Omental fat pad (tissue), 4 donors: ENCODE data around the gene DNAJA3. TPM values are rescaled to one million over a fixed set of nuclear protein-coding genes. Genes with fewer than 3 reads are reported as not detected.
A peak's percentile ranks its signal among the peaks of the same experiment; 100 is the strongest.

Source experiments
- ATAC-seq: fragments of 150-250 bp; one replicate; pipeline ENCODE4 v1.9.1; 2016; ENCODE audit warnings: mild to moderate bottlenecking, moderate library complexity; ENCODE audit not compliant: low FRiP score
- DNase-seq: peaks from one replicate; pipeline ENCODE4 v3.0.0-alpha.2; 2019; ENCODE audit warnings: low spot score
- total RNA-seq, 4 donors: library from RNA; depleted of rRNA; stranded (reverse); fragments of >200 nt; gene quantifications; one replicate each; pipeline ENCODE4 v1.1.0, GENCODE V29; 2016
- TF ChIP-seq, protein P1 (sequence below), 3 donors: fragments of 450-650 bp; IDR thresholded peaks; one replicate each; pipeline ENCODE4 v1.5.1; 2016 to 2017; ENCODE audit warnings: antibody characterized with exemption in 3 of 3, mild to moderate bottlenecking in 3 of 3, moderate library complexity in 2 of 3

The DNAJA3 gene
- total RNA-seq, 4 donors from 2014 or later: 40.5 to 47.1 (median 42.3) TPM

DNA sequence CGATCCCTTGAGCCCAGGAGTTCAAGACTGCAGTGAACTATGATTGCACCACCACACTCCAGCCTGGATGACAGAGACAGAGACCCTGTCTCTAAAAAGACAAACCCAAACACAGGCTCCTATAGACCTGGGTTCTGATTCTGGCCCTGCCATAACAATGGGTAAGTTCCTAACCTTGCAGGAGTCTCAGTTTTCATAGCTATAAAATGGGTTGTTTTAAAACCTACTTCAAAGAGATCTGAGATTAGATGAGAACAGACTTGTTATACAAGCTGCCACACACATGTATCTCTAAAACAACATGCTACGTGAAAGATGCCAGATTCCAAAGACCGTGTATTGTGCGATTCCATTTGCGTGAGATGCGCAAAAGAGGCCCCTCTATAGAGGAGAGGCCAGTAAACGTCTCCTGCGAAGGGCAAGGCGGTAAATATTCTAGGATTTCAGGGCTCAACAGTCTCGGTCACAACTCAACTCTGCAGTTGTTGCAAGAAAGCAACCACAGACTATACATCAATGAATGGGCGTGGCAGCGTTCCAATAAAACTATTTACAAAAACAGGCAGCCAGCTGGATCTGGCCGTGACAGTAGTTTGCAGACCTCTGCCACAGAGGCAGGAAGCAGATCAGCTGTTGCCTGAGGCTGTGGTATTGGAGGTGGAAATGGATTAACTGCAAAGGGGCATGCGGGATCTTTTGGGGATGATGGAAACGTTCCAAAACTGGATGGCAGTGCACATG lies 15.2 kb upstream of the DNAJA3 start:
- ATAC-seq (no peak), DNase-seq (no peak)
- TF ChIP-seq, protein P1, sequence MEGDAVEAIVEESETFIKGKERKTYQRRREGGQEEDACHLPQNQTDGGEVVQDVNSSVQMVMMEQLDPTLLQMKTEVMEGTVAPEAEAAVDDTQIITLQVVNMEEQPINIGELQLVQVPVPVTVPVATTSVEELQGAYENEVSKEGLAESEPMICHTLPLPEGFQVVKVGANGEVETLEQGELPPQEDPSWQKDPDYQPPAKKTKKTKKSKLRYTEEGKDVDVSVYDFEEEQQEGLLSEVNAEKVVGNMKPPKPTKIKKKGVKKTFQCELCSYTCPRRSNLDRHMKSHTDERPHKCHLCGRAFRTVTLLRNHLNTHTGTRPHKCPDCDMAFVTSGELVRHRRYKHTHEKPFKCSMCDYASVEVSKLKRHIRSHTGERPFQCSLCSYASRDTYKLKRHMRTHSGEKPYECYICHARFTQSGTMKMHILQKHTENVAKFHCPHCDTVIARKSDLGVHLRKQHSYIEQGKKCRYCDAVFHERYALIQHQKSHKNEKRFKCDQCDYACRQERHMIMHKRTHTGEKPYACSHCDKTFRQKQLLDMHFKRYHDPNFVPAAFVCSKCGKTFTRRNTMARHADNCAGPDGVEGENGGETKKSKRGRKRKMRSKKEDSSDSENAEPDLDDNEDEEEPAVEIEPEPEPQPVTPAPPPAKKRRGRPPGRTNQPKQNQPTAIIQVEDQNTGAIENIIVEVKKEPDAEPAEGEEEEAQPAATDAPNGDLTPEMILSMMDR (IDR thresholded peaks at IDR 0.05): no peak

DNA sequence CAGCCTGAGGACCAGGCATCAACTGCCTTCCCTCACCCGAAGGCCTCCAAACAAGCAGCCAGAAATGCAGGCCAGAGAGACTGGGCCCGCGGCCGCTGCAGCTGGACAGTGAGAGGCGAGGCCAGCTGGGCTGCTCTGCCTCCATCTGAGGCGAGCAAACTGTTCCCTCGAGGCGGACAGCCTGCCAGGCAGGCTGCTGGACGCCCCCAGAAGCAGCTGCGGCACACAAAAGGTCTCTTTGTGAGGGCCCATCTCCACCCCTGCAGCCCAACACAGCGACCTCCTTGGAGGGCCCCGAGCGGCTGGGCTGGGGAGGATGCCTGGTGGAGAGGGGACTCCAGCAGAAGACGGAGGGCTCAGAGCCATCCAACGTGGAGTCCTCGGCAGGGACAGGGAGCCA lies 14.0 kb upstream of the DNAJA3 start:
- TF ChIP-seq, protein P1 (IDR thresholded peaks at IDR 0.05): no peak
- ATAC-seq: no peak
- DNase-seq: no peak

DNA sequence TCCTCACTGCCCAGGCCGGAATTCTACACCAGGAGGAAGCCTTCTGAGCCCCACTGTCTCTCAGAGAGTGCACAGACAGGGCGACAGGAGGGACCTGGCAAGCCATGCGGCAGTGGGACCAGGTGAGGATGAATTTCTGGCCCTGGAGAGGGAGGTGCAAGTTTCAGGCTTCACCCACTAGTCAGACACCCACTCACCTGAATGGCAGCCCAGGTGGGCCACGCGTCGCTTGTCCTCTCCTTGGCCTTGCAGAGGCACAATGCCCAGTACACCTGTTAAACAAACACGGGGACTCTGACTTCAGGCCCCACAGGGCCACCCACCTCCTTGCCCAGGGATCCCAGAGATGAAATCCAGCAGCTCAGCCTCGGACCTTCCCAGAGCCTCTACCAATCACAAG lies 13.5 kb upstream of the DNAJA3 start:
- TF ChIP-seq, protein P1 (IDR thresholded peaks at IDR 0.05): no peak
- no peak for ATAC-seq
- no peak for DNase-seq

DNA sequence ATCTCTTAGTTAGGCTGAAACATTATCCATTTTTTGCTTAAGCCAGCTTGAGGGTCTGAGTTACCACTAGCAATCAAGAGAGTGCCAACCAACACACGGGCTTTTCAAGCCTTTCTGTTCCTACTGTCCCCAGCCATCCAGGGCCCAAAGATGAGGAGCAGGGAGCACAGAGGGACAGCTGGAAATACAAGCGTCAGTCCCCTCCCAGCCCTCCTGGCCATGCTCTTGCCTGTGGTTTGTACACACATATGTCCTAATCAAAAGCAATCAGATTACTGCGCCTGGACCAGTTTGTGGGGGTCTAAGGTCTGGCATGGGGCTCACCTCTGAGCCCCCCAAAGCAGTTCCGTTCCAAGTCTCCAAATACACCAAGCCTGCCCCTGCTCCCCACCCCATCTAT lies 12.8 kb upstream of the DNAJA3 start:
- TF ChIP-seq, protein P1 (IDR thresholded peaks at IDR 0.05): no peak
- no peak for DNase-seq
- ATAC-seq: no peak

DNA sequence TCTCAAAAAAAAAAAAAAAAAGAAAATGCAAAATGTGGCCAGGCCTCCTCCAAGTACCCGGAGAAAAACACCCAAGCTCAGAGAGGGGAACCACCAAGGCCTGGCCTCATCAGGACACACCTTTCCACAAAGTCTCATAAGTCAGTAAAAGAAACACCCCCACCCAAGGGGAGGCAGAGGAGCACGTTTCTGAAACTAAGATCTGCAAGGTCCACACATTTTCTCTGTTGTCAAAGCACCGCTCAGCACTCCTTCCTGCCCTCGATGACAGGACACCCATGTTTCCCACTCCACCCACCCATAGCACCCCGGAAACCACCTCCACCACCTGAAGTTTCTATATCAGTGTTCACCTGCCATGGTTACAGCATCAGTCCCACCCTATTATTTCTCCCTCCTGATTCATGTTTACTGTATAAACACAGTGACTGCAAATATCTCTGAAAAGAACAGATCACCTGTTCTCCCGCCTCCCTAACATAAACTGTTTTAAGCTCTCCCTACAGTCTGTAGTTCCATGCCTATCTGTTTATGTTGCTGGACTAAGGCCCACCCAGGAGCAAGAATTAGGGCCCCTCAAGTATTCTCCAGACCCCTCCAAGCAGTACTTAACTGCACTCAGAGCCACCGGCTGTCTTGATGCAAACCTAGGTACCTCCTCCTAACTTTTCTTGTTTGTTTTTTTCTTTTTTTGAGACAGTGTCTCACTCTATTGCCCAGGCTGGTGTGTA lies 11.3 kb upstream of the DNAJA3 start:
- ATAC-seq: no peak
- TF ChIP-seq, protein P1 (IDR thresholded peaks at IDR 0.05): no peak

DNA sequence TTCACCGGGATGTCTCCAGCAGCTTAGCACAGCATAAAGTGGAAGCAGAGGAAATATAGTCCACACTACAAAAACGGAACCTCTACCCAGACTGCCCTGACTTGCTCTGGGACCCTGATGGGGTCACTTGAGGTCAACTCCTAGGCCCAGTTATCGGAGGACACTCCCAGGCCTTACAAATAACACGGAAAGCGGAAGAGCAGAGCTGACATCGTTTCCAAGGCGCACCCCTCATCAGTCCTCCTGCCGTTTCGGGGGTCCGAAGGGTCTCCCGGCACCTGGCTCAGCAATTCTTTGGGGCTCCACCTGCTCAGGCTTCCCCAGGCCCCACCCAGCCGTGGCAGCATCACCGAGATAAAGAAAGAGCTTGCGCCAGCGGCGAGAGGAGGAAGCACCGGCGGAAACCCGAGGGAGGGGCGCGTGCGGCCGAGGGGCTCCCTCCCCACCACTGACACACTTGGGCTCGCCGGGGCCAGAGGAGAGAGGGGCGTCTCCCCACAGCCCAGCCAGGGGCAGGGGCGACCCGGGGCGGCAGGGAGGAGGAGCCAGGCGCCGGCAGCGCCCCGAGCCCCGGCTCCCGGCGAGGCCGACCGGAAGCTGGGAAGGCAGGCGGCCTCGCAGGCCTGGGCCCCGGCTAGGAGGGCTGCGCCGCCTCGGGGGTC lies 10.0 kb upstream of the DNAJA3 start:
- no peak for DNase-seq
- peak; percentile 29 for ATAC-seq
- TF ChIP-seq, protein P1 (IDR thresholded peaks at IDR 0.05): no peak

More for the DNA sequence above, 11.3 kb upstream of the DNAJA3 start:
- no peak for DNase-seq
